Liver (tissue), 3 donors: ENCODE data around the gene MBD6.

Experiments used
- HNF4A ChIP-seq, 2 donors: conservative IDR thresholded peaks; 2 replicates each; pipeline ENCODE4 v1.6.1; 2016; ENCODE audit warnings: antibody characterized with exemption in 2 of 2, mild to moderate bottlenecking in 2 of 2
- SP1 ChIP-seq: IDR thresholded peaks from 2 replicates; pipeline ENCODE4 v1.6.1; 2018; ENCODE audit warnings: antibody characterized with exemption, mild to moderate bottlenecking
- YY1 ChIP-seq: IDR thresholded peaks from 2 replicates; pipeline ENCODE4 v1.6.1; 2016; ENCODE audit warnings: antibody characterized with exemption, mild to moderate bottlenecking
- TF ChIP-seq, protein P1 (sequence below): fragments of 150-350 bp; IDR thresholded peaks from 2 replicates; pipeline ENCODE4 v1.5.1; 2017; ENCODE audit warnings: improper control_type of control experiment, low read depth, low read length; ENCODE audit not compliant: missing input control
- TF ChIP-seq, protein P2 (sequence below): IDR thresholded peaks from 2 replicates; pipeline ENCODE4 v1.6.1; 2016; ENCODE audit warnings: antibody characterized with exemption
- TF ChIP-seq, protein P3 (sequence below): IDR thresholded peaks from 2 replicates; pipeline ENCODE4 v1.6.1; 2016; ENCODE audit warnings: antibody characterized with exemption, mild to moderate bottlenecking
- TF ChIP-seq, protein P4 (sequence below): IDR thresholded peaks from 2 replicates; pipeline ENCODE4 v1.6.1; 2016; ENCODE audit warnings: antibody characterized with exemption
- donor health status: healthy.
- donor health status: healthy.

DNA sequence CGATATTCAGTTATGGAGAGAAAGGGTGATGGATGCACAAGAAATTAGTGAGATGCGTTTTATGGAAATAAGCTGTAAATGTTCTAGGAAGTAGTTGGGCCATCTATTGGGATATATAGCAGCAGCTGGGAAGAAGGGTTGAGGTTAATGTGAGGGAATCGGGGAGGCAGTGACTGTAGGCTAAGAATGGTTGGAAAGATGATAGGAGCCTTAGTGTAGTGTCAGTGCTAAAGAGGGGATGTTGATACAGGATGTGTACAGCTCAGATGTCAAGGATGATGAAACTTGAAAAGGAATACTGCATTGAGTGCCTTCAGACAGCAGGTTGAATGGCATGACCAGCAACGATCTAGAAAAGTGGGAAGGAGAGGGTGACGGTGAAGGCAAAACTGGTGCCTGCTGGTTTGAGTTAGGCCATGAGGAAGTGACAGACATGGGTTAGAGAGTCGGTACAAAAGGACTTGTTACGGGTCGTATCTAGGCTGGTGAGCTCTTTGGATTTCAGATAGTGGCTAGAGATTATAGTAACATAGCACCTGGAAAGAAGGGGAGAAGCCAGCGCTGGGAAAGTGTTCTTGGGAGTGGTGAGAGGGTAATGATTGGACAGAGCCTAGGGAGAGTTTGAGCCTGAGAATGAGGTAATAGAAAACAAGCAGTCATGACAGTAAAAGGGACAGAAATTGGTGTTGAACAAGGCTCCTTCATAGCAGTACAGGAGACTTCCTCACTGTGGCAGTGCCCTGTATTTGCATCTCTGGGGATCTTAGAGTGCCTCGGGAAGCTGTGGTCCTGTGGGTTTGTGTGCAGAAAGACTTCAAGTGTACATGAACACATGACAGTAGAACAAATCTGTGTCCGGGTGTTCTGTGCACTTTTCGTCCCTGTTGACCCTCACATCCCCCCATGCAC is 25.1 kb upstream of the MBD6 start:
- TF ChIP-seq HNF4A (conservative IDR thresholded peaks at IDR 0.05) (no peak), SP1 (no peak), YY1 (no peak)
- TF ChIP-seq, protein P1, sequence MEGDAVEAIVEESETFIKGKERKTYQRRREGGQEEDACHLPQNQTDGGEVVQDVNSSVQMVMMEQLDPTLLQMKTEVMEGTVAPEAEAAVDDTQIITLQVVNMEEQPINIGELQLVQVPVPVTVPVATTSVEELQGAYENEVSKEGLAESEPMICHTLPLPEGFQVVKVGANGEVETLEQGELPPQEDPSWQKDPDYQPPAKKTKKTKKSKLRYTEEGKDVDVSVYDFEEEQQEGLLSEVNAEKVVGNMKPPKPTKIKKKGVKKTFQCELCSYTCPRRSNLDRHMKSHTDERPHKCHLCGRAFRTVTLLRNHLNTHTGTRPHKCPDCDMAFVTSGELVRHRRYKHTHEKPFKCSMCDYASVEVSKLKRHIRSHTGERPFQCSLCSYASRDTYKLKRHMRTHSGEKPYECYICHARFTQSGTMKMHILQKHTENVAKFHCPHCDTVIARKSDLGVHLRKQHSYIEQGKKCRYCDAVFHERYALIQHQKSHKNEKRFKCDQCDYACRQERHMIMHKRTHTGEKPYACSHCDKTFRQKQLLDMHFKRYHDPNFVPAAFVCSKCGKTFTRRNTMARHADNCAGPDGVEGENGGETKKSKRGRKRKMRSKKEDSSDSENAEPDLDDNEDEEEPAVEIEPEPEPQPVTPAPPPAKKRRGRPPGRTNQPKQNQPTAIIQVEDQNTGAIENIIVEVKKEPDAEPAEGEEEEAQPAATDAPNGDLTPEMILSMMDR, result no peak
- TF ChIP-seq, protein P2, sequence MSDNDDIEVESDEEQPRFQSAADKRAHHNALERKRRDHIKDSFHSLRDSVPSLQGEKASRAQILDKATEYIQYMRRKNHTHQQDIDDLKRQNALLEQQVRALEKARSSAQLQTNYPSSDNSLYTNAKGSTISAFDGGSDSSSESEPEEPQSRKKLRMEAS, result no peak
- TF ChIP-seq, protein P3, sequence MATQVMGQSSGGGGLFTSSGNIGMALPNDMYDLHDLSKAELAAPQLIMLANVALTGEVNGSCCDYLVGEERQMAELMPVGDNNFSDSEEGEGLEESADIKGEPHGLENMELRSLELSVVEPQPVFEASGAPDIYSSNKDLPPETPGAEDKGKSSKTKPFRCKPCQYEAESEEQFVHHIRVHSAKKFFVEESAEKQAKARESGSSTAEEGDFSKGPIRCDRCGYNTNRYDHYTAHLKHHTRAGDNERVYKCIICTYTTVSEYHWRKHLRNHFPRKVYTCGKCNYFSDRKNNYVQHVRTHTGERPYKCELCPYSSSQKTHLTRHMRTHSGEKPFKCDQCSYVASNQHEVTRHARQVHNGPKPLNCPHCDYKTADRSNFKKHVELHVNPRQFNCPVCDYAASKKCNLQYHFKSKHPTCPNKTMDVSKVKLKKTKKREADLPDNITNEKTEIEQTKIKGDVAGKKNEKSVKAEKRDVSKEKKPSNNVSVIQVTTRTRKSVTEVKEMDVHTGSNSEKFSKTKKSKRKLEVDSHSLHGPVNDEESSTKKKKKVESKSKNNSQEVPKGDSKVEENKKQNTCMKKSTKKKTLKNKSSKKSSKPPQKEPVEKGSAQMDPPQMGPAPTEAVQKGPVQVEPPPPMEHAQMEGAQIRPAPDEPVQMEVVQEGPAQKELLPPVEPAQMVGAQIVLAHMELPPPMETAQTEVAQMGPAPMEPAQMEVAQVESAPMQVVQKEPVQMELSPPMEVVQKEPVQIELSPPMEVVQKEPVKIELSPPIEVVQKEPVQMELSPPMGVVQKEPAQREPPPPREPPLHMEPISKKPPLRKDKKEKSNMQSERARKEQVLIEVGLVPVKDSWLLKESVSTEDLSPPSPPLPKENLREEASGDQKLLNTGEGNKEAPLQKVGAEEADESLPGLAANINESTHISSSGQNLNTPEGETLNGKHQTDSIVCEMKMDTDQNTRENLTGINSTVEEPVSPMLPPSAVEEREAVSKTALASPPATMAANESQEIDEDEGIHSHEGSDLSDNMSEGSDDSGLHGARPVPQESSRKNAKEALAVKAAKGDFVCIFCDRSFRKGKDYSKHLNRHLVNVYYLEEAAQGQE, result no peak
- TF ChIP-seq, protein P4, sequence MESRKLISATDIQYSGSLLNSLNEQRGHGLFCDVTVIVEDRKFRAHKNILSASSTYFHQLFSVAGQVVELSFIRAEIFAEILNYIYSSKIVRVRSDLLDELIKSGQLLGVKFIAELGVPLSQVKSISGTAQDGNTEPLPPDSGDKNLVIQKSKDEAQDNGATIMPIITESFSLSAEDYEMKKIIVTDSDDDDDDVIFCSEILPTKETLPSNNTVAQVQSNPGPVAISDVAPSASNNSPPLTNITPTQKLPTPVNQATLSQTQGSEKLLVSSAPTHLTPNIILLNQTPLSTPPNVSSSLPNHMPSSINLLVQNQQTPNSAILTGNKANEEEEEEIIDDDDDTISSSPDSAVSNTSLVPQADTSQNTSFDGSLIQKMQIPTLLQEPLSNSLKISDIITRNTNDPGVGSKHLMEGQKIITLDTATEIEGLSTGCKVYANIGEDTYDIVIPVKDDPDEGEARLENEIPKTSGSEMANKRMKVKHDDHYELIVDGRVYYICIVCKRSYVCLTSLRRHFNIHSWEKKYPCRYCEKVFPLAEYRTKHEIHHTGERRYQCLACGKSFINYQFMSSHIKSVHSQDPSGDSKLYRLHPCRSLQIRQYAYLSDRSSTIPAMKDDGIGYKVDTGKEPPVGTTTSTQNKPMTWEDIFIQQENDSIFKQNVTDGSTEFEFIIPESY, result no peak
